Transverse colon (tissue), 3 donors: ENCODE measurements around the gene FBH1.

Source experiments
- POLR2A ChIP-seq: fragments of 450-650 bp; IDR thresholded peaks from one replicate; pipeline ENCODE4 v1.6.1; 2016; ENCODE audit warnings: antibody characterized with exemption, mild to moderate bottlenecking, moderate library complexity
- POLR2AphosphoS5 ChIP-seq, 3 donors: sonication (generic); formaldehyde crosslinking; IDR thresholded peaks; one replicate each; pipeline ENCODE4 v1.6.1; 2016; ENCODE audit warnings: antibody characterized with exemption in 3 of 3

DNA sequence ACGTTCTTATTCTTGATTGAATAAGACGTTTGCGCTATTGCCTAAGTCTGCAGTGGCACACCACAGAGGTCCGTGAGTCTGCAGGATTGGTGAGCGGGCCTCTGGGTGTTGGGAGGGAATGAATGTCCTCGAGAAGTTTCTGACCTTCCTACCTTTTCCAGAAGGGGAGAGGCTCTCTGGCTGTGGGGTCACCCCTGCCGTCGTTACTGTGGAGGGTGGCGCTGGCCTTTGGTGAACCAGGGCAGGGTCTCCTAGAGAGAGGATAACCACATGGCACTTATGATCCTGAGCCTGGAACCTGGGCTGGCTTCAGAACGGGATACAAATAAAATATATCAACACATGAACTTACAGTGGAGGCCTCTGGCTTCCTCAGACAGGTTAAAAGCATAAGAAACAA lies 73.5 kb downstream of the FBH1 start:
- TF ChIP-seq POLR2A (no peak), POLR2AphosphoS5 (IDR thresholded peaks at IDR 0.05) (no peak)
